Measurements from ENCODE around the gene AUTS2.

The AUTS2 gene

DNA sequence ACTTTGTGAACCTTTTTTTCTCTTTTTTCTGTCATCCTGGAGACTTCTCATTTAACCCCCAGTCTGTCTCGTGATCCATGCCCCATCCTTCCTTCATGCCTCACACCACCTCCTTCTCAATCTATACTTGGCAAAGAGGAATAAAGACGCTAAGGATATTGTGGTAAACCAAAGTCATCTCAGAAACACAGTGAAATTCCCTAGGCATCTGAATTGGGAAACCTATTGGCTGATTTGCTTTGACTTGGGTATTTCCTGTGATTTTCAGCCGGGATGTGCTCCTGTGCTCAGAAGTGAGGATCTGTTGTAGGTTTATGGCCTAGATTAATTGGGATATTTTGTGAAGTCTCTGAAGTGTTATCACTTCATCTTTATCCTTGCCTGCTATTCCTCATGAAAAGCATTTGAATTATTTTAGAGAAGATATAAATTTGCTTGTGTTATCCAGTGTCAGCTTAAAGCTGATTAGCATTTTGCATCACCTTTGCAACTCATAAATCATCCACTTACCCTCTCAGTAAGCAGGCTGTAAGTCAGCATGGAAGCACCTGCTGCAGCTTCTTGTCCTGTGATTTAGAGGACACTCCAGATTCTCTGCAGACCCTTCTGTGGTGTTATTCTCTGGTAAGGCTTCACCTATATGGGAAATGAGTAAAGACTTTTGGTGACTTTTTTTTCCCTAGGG lies 138.0 kb downstream of the AUTS2 start:
- no peak for DNase-seq

DNA sequence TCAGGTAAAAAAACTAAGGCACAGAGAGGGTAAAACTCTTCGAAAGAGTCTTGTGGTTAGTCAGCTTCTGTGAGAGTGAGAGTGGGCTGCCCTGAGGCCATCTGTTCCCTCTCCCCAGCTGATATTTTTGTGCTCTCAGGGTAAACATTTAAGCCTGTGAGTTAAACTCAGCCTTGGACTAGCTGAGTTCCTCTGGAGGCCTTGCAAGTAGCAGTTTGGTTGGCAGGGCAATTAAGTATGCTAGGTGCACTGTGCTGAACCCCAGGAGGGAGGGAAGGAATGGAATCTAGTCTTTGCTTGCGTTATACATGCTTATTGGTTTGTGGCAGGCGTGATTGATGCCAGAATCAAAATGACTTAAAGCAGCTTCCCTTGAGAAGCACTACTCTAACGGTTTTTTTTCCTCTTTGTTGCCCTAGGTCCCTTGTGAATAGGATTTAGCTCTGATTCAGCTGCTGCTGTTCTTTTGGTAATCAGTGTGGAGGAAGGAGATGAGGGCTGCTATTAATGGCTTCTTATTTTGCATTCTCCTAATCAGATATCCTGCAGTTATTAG lies 140.2 kb downstream of the AUTS2 start:
- DNase-seq = no peak

DNA sequence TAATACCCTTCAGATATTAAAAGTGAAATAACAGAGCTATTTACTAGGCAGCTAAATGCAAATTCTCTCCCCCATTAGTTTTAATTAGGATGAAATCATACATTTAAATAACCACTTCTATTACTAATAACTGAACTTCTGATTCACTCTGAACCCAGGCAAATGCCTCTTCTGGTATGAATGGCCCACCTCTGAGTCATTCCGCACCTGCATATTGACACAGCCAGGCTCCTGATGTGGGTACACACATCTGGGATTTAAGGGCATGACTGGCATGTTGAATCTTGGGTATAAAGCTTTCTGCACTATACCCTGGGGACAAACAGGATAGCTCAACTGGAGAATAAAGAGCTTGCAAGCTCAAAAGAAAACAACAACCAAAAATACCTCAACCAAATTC lies 140.9 kb downstream of the AUTS2 start:
- no peak for DNase-seq

DNA sequence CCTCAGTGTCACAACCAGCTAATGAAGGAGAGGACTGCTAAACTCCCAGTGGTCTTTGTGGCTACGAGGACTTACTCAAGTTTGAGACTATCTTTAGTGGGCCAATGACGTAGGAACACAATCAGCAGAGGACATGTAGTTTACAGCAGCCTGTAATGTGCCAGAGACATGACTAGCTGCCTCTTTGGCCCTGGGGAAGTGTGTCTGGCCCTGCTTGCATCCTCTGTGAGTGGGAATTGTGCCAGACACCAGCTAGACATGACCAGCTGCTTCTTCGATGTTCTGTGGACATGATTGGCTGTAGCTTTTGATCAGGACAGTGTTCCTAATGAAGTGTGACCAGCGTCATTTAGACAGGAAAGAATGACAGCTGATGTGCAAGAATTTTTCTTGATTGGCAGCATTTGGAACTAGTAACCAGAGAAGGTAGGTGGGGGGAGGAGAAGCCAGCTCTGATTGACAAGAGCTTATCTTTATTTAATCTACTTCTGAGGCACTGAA lies 141.7 kb downstream of the AUTS2 start:
- DNase-seq = no peak

DNA sequence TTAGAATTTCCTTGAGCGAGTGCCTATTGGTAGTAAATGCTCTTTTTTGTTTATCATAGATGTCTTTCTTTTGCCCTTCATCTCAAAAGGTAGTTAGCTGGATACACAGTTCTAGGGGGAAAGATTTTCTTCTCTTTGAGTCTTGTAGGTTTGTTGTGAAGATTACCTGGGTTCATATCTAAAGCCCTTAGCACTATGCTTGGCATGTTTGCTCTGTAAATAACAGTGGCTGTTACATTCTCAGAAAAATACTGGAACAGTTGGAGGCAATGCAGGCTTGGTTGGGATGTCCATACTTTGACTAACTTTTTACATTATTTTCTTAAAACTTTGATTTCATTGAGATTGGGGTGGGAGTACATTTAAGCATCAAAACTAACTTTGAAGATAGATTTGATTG lies 144.0 kb downstream of the AUTS2 start:
- DNase-seq = no peak

DNA sequence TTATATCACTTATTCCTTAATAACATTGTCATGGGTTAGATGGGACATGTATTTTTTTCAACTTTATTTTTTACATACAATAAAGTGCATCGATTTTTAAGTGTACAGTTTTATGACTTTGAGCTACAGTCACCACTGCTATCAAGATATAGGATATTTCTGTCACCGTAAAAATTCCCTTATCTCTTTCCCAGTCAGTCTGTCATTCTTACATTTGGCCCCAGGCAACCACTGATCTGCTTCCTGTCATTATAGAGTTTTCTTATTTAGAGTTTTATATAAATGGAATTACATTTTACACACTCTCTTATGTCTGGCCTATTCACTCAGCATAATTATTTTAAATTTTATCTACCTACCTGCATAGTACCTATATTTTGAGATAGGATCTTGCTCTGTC lies 145.2 kb downstream of the AUTS2 start:
- no peak for DNase-seq

DNA sequence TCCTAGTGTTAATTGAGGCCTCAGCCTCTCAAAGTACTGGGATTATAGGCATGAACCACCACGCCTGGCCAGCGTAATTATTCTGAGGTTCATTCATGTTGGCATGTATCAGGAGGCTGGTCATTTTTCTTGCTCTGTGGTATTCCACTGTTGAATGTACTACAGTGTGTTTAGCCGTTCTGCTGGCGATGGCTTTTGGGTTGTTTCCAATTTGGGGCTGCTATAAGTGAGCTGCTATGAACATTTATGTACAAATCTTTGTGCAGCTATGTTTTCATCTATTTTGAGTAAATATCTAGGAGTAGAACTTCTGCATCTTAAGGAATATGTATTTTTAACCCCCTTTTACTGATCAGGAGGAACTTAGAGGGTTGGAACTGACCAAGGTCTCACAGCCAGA lies 145.8 kb downstream of the AUTS2 start:
- no peak for DNase-seq

DNA sequence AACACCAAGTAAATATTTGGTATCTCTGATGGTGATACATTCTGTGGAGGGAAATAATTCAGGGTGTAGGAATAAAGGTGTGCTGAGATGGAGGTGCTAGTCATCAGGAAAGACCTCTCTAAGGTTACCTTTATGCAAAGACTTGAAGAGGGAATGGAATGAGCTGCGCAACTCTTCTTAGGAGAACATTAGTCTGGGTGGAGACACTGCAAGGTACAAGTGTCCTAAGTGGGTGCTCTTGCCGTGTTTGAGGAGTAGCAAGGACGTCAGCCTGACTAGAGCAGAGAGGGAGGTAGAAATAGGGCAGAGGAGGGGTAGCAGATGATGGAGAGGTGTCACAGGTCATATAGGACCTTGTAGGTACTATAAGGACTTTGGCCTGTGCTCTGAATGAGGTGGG lies 148.1 kb downstream of the AUTS2 start:
- no peak for DNase-seq

DNA sequence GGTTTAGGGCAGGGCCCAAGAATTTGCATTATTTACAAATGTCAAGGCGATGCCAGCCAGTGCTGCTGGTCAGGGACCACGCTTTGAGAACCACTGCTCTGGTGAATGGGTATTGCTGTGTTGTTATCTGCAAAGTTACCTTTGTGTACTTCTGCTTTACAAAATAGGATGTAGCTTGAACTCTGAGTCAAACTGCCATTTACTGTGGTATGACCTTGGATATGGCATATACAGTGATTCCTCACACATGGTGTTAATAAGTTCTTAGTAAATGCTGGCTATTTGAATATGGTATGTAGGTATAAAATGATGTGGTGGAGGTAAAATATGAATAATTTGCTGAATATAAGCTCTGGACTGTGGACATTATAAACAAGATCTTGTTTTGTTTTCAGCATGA lies 148.9 kb downstream of the AUTS2 start:
- no peak for DNase-seq

DNA sequence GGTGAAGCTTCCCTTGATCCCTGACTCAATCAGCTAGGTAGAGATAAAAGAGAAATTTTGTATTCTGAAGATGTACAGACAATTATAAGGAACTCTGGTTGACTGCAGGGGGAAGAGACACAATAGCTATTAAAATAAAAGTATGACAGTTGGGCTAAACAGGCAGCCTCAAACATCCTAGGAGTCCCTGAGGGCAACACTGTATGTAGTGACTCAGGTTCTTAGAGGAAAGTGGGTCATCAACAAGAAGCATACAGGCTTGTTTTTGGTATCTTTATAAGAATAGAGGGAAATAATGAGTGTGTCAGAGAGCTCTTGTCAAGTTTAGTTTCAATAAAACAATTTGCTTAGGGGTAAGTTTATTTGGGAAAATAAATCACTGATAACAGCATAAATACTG lies 150.3 kb downstream of the AUTS2 start:
- DNase-seq = no peak

DNA sequence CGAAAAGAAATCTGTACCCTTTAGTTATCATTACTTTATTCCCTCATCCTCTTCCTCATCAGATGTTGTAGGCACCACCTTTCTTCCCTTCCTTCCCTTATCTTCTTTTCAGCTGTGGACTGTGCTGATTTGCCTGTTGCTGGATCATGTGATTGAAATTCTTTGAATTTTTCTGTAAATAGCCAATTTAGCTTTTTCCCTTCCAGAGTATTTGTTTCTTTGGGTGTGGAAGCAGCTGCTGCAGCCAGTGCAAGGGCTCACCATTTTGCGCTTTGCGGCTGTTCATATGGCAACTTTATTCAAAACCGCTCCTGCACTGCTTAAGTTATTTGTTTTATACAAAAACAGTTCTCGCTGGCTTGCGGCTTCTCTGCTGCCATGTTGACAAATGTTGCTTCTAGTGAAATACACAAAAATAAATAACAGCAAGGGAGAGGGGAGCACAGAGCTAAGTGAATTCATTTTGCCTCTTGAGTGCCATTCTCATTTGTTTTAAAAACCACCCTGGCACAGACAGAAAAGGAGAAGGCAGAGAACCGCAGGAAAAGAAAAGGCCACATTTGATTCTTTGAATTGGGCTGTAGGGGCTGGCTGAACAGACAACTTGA lies 151.2 kb downstream of the AUTS2 start:
- DNase-seq = no peak

DNA sequence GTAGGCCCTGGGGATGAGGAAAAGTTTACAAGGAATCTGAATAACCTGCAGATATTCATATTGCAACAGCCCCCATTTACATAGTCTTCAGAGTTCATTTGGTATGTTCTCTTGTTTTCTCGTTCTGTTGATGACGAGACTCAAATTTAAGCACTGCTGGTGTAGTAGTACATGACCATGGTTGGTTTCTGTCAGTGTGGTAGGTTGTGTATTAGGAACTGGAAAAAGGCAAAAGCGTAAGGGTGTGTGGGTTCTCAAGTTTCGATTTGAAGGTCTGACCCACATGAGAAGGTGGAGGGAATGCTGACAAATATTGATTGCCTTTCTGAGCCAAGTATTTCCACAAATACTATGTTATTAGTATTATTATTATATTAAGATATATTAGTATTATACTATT lies 151.7 kb downstream of the AUTS2 start:
- no peak for DNase-seq

DNA sequence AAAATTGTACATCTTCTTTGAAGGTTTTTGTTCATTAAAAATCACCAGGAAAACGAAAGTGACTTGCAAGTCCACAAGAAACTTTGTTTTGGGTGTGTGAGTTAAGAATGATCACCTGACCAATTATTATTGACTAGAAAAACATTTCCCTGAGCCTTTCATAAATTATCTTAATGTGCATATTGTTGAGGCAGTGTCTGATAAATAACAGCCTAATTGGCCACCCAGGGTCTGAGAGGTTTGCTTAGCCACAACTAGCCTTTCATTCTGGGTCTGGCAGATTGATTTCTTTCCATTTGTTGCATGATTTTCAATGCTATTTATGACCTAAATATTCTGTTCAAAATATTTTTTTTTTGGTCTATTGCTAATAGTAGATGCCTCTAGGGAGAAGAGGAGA lies 152.8 kb downstream of the AUTS2 start:
- DNase-seq = no peak

DNA sequence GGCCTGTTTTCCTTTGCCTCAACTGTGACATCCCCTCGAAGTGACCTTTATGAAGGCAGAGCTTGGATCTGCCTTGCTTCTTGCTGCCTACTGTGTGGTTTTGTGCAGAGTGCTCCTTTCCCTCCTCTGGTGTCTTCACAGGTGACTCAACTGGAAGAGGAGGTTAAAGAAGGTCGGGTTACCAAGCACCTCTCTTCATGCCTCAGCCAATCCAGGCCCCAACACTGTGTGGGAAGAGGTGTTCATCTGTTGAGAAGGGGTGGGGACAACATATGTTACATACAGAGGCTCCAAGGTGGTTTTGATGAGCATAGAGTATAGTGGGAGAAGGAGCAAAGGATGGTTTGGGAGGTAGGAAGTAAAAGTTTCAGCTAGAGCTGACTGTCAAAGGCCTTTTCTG lies 155.7 kb downstream of the AUTS2 start:
- DNase-seq = no peak

DNA sequence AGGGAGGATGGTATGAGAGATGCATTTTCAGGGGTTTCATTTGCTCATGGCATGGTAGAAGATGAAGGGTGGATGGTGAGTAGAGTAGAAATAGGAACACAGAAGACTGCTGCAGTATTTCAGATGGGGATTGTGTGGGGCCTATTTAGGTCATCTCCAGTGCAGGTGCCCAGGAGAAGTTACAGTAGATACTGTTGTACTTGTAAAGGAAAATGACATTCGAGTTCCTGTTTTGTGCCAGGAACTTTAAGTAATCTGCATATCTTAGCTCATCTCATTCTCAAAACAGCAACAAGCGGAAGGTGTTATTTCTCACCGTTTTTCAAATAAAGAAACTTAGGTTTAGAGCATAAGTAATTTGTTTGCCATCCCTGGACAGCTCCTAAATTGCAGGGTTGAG lies 156.2 kb downstream of the AUTS2 start:
- DNase-seq = no peak

DNA sequence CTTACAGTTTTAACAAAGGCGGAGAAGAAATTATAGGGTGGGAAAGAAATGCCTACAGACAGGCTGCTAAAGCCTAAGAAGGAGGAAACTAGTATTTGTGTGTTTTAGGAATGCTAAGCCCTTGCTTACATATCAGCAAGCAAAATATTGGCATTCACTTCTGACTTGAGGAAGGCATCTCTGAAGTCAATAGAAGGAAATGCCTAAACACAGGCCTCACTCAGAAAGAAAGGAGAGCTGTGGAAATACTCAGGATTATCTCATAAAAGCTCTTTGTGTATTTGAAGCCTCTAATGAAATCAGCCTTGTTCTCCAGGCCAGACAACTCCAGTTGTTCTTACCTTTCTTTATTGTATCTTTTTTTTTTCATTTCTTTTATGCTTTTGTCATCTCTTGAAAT lies 158.0 kb downstream of the AUTS2 start:
- DNase-seq = no peak

DNA sequence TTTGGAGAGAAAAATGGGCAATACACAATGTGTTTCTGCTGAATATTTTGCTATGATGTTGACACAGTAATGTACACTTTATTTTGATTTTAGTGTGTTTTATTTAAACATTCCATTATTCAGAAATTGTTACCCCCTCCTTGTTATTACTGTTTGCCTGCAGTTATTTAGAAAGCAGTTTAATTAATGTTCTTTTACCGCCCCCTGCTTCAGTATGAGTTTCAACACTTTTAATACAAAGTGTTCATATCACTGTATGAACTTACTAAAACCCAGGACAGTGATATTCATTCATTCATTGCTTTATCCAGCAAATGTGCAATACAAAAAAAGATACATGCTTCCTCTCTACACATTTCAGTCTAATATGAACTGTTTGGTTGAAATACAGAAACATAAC lies 159.3 kb downstream of the AUTS2 start:
- DNase-seq = no peak

DNA sequence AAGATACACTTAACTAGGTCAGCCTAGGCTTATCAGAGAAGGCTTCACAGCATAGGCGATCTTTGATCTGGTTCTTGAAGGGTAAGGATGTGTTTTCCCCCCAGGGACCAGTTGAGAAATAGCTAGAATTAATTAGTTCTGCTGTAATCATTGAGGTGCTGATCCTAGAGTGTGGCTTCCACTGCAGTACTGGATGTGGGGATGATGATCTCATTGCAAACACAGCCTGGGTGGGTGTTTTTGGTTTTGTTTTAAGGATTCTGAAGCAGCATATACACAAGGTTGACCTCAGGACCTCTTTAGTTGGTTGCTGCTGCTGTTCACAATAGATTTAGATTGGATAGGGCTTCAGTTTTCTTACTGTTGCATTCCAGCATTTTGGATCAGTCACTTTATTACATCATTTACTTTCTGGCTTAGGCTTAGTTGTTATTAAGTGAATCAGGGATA lies 159.7 kb downstream of the AUTS2 start:
- no peak for DNase-seq

DNA sequence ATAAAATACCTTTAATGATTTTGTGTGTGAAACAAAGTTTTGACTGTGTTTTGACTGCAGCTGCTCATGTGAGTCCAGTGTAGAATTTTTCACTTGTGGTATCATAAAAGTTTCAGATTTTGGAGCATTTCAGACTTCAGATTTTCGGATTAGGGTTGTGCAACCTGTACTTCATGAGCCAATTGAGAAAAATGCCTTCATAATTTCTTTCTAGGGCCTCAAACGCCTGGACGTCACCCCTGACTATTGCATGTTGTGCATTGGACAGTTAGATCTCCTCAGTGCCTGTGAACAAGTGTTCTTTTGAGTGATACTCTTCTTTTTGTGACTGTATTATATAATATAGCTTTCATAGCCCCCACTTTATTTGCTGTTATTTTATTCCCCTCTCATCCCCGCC lies 161.1 kb downstream of the AUTS2 start:
- no peak for DNase-seq

DNA sequence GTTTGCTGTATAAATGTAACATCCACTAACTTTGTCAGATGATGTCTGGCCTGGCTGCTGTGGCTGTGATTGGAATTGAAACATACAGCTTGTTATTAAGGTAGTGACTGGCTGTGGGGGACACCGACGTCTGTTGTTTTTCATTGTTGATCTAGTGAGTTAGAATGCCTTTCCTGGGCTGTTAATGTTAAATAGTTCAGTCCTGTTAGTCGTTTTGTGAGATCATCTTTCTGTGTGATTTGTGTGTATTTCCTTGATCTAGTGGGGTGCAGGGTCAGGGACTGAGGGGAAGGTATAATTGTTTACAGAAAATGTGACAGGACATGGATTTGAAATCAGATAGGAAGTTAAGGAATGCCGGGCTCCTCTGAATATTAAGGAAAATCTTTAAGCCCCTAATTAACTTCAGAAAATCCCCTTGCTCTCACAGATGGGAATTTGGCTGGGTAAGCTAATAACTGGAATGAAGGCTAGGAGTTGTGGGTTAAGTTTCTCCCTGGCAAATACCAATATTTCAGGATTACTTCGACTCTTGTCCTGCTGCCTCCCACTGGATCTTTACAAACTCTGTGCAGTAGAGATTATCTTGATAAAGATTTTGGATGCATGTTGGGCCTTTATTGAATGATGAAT lies 163.1 kb downstream of the AUTS2 start:
- DNase-seq = no peak

DNA sequence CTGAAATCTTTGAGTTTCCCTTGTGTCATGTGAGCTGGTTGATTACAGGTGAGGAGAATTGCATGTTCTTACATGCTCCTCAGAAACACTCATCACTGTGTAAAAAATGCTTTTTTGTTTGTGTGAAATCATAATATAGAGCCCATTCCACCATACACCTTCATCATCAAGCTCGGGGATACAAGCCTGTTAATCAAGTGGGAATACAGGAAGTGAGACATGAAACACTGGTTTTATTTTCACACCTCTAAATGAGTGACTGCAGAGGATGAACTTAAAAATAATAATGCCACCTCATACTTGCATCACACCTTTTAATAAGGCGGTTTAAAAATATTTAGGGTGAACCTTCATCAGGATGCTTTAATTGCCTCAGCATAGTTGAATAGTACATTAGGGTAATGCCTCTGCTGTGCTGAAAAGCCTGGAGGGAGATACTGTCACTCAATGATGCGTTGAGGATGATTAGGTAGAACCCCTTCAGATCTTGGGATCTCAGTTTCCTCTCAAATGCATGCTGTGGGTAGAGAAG lies 164.6 kb downstream of the AUTS2 start:
- DNase-seq = no peak

DNA sequence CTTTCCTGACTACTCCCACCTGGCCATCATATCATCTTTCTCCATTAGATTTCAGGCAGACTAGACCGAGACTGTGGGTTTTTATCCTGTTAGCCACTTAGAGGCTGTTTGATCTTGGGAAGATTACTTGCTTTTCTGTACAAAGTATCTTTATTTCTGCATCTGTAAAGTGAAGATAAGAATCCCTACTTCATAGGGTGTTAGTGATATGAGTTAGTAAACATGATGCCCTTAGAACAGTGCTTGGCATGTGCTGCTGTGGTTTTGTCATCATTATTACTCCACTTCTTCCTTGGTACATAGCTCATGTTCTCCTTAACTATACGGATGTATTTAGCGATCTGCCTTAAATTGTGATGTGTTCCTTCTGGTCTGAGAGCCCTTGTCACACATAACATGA lies 165.2 kb downstream of the AUTS2 start:
- no peak for DNase-seq

DNA sequence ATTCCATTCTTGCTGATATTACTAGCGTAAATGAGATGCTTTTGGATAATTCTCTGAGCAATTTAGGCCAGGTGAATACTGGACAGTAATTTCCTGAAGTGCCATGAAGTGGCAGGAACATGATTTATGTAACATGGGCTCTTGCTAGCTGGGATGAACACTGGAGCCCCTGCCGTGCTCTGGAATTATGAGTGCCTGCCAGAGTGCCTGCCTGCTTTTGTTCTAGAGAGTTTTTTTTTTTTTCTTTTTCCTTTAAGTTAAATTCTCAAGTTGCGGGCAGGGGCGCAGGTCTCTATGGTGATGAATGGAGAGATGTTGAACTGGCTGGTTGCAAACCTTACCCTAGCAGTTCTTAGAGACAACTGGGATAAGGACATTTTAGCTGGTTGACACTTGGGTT lies 165.9 kb downstream of the AUTS2 start:
- no peak for DNase-seq

DNA sequence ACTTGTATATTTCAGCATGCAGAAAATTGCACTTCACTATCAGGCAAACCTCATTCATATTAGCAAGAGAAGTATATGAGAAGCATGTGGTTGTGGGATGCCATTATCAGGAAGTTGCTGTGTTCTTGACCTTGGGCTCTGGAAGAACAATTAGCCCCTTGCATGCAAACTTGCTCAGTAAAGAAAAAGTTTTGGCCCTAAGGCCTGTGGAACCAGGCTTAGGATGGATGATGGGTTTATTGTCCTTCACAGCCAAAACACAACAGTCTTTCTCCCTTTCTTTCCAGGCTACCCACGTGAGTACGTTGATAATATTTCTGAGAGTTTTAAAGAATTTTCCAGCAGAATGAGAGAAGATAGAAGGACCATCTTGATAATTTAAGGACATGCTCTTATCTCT lies 166.4 kb downstream of the AUTS2 start:
- no peak for DNase-seq
